Measurements from ENCODE around the gene FGD5.

Gene FGD5

DNA sequence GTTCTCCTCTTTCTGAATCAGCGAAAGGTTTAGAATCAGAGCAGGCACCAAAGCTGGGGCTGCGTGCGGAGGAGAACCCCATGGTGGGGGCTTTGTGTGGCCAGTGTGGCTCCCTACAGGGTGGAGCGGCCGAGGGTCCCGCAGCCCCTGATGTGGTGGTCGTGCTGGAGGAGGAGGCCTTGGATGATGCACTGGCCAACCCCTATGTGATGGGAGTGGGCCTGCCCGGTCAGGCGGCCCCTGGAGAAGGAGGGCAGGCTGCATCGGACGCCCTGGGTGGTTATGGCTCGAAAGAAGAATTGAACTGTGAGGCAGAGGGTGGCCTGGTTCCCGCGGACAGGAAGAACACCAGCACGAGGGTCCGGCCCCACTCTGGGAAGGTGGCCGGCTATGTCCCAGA, 1.4 kb downstream of the FGD5 start:
- Histone ChIP-seq H3K9me3 (ENCODE audit: control extremely low read depth in 1 of 5, control insufficient read depth in 4 of 5, insufficient read depth in 2 of 5, low read depth in 1 of 5, low read length in 4 of 5) (no peaks in the 10 kb centered on the region), H3K4me1 (ENCODE audit: control extremely low read depth in 1 of 4, control insufficient read depth in 4 of 4, insufficient read depth in 4 of 4, low read length in 3 of 4) (peaks cover 3 to 15% (median 13%) of the 10 kb centered on the region in 4 experiments), H3K4me3 (ENCODE audit: control insufficient read depth in 1 of 7, extremely low read depth in 1 of 7, insufficient read depth in 4 of 7, low read depth in 2 of 7, low read length in 6 of 7) (no peak overlapping the region), H3K27ac (ENCODE audit: insufficient read depth in 1 of 2, low read depth in 1 of 2, low read length in 2 of 2, poor library complexity in 1 of 2, severe bottlenecking in 2 of 2) (no peak overlapping the region), H3K27me3 (replicated peaks in 2 of 5; ENCODE audit: control insufficient read depth in 4 of 5, insufficient read depth in 5 of 5, low read length in 4 of 5) (no peaks in the 10 kb centered on the region), H3K36me3 (ENCODE audit: control insufficient read depth in 4 of 4, insufficient read depth in 4 of 4, low read length in 3 of 4) (peaks cover 4 to 34% (median 12%) of the 10 kb centered on the region in 4 experiments)
- ChIA-PET CTCF (interaction anchor here (1.1 to 1.9 kb wide), 3 partner anchors 9 to 12 kb away, joined by 3 to 4 read pairs (median 3); no protein-coding TSS in a partner anchor), POLR2A (no interaction called here)
- WGBS (ENCODE audit: insufficient coverage), result 99% methylated on average over 15 of the region's 17 CpGs
- DNase-seq, result no peak

- CTCF ChIA-PET, result interaction anchor here (1.1 kb wide), 2 partner anchors 19 to 25 kb away, joined by 3 read pairs; no protein-coding TSS in a partner anchor
- WGBS (ENCODE audit: insufficient coverage), result 98% methylated on average over 13 of the region's 16 CpGs
Measured at GRCh38 chr3:14821151-14821550, 2.4 kb downstream of the FGD5 start.

GRCh38 chr3:14822134-14822533, 3.4 kb downstream of the FGD5 start:
- Histone ChIP-seq H3K4me1 (ENCODE audit: control extremely low read depth in 1 of 4, control insufficient read depth in 4 of 4, insufficient read depth in 4 of 4, low read length in 3 of 4) (peaks cover 3 to 15% (median 13%) of the 10 kb centered on the region in 4 experiments), H3K36me3 (ENCODE audit: control insufficient read depth in 4 of 4, insufficient read depth in 4 of 4, low read length in 3 of 4) (peaks cover 4 to 36% (median 16%) of the 10 kb centered on the region in 4 experiments), H3K27ac (ENCODE audit: insufficient read depth in 1 of 2, low read depth in 1 of 2, low read length in 2 of 2, poor library complexity in 1 of 2, severe bottlenecking in 2 of 2) (no peak overlapping the region), H3K9me3 (ENCODE audit: control extremely low read depth in 1 of 5, control insufficient read depth in 4 of 5, insufficient read depth in 2 of 5, low read depth in 1 of 5, low read length in 4 of 5) (no peaks in the 10 kb centered on the region), H3K27me3 (replicated peaks in 2 of 5; ENCODE audit: control insufficient read depth in 4 of 5, insufficient read depth in 5 of 5, low read length in 4 of 5) (no peaks in the 10 kb centered on the region), H3K4me3 (ENCODE audit: control insufficient read depth in 1 of 7, extremely low read depth in 1 of 7, insufficient read depth in 4 of 7, low read depth in 2 of 7, low read length in 6 of 7) (no peak overlapping the region)
- 100% methylated on average over 1 of the region's 3 CpGs for WGBS (ENCODE audit: insufficient coverage)
- no peak for DNase-seq
- CTCF ChIA-PET, result interaction anchor here (1.0 to 2.3 kb wide), 3 partner anchors 8 to 99 kb away, joined by 4 to 6 read pairs (median 6); no protein-coding TSS in a partner anchor
- POLR2A ChIA-PET, result no interaction called here

More at GRCh38 chr3:14821151-14821550, 2.4 kb downstream of the FGD5 start:
- no peak overlapping the region for H3K4me3 ChIP-seq (ENCODE audit: control insufficient read depth in 1 of 7, extremely low read depth in 1 of 7, insufficient read depth in 4 of 7, low read depth in 2 of 7, low read length in 6 of 7)
- H3K27ac ChIP-seq (ENCODE audit: insufficient read depth in 1 of 2, low read depth in 1 of 2, low read length in 2 of 2, poor library complexity in 1 of 2, severe bottlenecking in 2 of 2), result no peak overlapping the region
- peaks cover 4 to 33% (median 13%) of the 10 kb centered on the region in 4 experiments for H3K36me3 ChIP-seq (ENCODE audit: control insufficient read depth in 4 of 4, insufficient read depth in 4 of 4, low read length in 3 of 4)
- DNase-seq, result no peak
- POLR2A ChIA-PET, result no interaction called here
- H3K9me3 ChIP-seq (ENCODE audit: control extremely low read depth in 1 of 5, control insufficient read depth in 4 of 5, insufficient read depth in 2 of 5, low read depth in 1 of 5, low read length in 4 of 5), result no peaks in the 10 kb centered on the region
- peaks cover 3 to 15% (median 13%) of the 10 kb centered on the region in 4 experiments for H3K4me1 ChIP-seq (ENCODE audit: control extremely low read depth in 1 of 4, control insufficient read depth in 4 of 4, insufficient read depth in 4 of 4, low read length in 3 of 4)
- no peaks in the 10 kb centered on the region for H3K27me3 ChIP-seq (replicated peaks in 2 of 5; ENCODE audit: control insufficient read depth in 4 of 5, insufficient read depth in 5 of 5, low read length in 4 of 5)

DNA sequence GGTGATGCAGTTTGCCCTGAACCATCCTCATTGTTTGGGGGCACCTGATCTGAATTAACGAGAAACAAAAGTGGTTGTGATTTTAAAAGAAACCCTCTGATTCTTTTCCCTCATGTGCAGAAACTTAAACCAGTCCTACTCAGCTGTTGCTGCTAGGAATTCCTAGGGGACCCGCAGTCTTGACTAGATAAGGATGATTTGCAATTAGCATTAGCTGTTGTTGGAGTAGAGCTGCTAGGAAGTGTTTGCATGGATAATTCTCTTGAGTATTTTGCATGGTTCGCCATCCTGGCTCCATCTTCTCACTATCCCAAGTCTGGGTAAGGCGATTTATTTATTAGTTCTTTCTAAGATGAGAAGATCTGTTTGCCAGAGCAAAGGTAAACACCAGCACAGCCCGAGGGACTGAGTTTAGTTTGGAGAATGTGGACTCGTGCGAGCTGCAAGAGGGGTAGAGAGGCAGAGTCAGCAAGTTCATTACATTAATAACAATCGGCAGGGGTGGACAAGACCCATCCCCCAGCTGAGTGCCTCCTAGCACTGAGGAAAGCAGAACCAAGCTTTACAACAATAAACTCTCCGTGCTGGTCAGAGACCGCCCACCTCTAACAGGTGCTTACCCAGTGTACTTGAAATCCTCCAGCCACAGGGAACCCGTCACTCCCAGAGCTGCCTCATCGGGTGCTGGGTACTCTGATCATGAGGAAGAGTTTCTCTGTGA, 4.1 kb downstream of the FGD5 start:
- WGBS (ENCODE audit: insufficient coverage), result 60% methylated on average over 10 of the region's 12 CpGs

DNA sequence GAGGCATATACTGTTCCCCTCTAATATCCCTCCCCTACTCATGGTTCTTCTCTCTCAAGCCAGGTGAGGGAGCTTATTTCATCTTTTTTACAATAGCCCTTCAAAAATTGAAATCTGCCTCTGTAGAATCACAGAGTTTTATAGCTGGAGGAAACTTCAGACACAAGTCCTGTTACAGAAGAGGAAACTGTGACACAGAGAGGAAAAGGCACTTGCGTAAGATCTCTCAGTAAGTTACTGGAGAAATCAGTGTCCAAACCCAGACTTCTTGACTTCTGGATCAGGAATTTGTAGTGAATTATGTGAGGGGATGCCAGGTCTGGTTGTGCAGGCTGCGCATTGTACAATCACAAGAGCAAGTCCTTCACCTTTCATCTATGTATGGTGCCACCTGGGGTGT, 4.6 kb downstream of the FGD5 start:
- H3K36me3 ChIP-seq (ENCODE audit: control insufficient read depth in 4 of 4, insufficient read depth in 4 of 4, low read length in 3 of 4), result peaks cover 2 to 39% (median 14%) of the 10 kb centered on the region in 4 experiments
- no peak overlapping the region for H3K27ac ChIP-seq (ENCODE audit: insufficient read depth in 1 of 2, low read depth in 1 of 2, low read length in 2 of 2, poor library complexity in 1 of 2, severe bottlenecking in 2 of 2)
- peaks cover 3 to 15% (median 13%) of the 10 kb centered on the region in 4 experiments for H3K4me1 ChIP-seq (ENCODE audit: control extremely low read depth in 1 of 4, control insufficient read depth in 4 of 4, insufficient read depth in 4 of 4, low read length in 3 of 4)
- CTCF ChIA-PET, result interaction anchor here (0.9 to 2.3 kb wide), 6 partner anchors 8 to 98 kb away, joined by 3 to 6 read pairs (median 4); no protein-coding TSS in a partner anchor
- no peaks in the 10 kb centered on the region for H3K27me3 ChIP-seq (replicated peaks in 2 of 5; ENCODE audit: control insufficient read depth in 4 of 5, insufficient read depth in 5 of 5, low read length in 4 of 5)
- WGBS (ENCODE audit: insufficient coverage), result 82% methylated on average over 1 of the region's 2 CpGs
- POLR2A ChIA-PET, result interaction anchor here (0.9 kb wide), 1 partner anchor 16 kb away, joined by 3 read pairs; no protein-coding TSS in a partner anchor
- no peaks in the 10 kb centered on the region for H3K9me3 ChIP-seq (ENCODE audit: control extremely low read depth in 1 of 5, control insufficient read depth in 4 of 5, insufficient read depth in 2 of 5, low read depth in 1 of 5, low read length in 4 of 5)
- H3K4me3 ChIP-seq (ENCODE audit: control insufficient read depth in 1 of 7, extremely low read depth in 1 of 7, insufficient read depth in 4 of 7, low read depth in 2 of 7, low read length in 6 of 7), result no peak overlapping the region
- DNase-seq, result peak in 1 of 3 donors; percentile 22

More for the DNA sequence above, 4.1 kb downstream of the FGD5 start:
- CTCF ChIA-PET, result interaction anchor here (0.9 to 2.3 kb wide), 6 partner anchors 9 to 98 kb away, joined by 3 to 6 read pairs (median 4); no protein-coding TSS in a partner anchor
- POLR2A ChIA-PET, result no interaction called here
- H3K36me3 ChIP-seq (ENCODE audit: control insufficient read depth in 4 of 4, insufficient read depth in 4 of 4, low read length in 3 of 4), result peaks cover 2 to 38% (median 16%) of the 10 kb centered on the region in 4 experiments
- H3K4me3 ChIP-seq (ENCODE audit: control insufficient read depth in 1 of 7, extremely low read depth in 1 of 7, insufficient read depth in 4 of 7, low read depth in 2 of 7, low read length in 6 of 7), result no peak overlapping the region
- peak in 2 of 3 donors; percentile 28 to 34 for DNase-seq
- peaks cover 3 to 15% (median 13%) of the 10 kb centered on the region in 4 experiments for H3K4me1 ChIP-seq (ENCODE audit: control extremely low read depth in 1 of 4, control insufficient read depth in 4 of 4, insufficient read depth in 4 of 4, low read length in 3 of 4)
- H3K27ac ChIP-seq (ENCODE audit: insufficient read depth in 1 of 2, low read depth in 1 of 2, low read length in 2 of 2, poor library complexity in 1 of 2, severe bottlenecking in 2 of 2), result no peak overlapping the region
- no peaks in the 10 kb centered on the region for H3K27me3 ChIP-seq (replicated peaks in 2 of 5; ENCODE audit: control insufficient read depth in 4 of 5, insufficient read depth in 5 of 5, low read length in 4 of 5)
- no peaks in the 10 kb centered on the region for H3K9me3 ChIP-seq (ENCODE audit: control extremely low read depth in 1 of 5, control insufficient read depth in 4 of 5, insufficient read depth in 2 of 5, low read depth in 1 of 5, low read length in 4 of 5)

DNA sequence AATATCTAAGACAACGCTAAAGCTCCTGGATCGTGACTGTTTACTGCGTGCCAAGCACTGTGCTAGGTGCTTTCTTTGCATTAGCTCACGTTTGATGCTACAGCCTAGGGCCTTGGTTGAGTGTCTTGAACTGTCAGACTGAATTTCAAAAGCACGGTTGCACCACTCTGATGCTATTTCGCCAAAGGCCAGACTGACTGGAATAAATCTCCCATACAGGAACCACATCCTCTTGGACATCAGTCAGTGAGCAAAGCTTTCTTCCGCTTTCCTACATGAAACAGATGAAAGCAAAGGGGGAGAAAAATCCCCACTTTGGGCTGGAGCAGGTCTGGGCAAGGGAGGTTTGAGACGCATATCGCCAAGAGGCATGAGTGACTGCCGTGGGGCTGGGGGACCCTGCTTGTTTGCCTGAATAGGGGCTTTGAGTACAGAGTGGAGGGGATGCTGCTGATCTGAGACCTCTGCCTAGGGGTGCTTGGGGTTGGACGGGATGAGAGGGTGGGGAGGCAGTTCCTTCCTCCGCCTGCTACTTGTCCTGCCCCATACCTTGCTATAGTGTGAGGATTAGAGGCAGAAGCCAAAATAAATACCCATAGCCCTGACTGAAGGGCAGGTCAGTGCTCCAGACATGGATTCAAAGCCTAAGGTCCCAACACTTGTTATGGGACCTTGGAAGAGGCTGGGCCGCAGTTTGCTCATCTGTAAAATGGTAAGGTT, 5.3 kb downstream of the FGD5 start:
- DNase-seq, result no peak
- Histone ChIP-seq H3K36me3 (ENCODE audit: control insufficient read depth in 4 of 4, insufficient read depth in 4 of 4, low read length in 3 of 4) (peaks cover 2 to 34% (median 14%) of the 10 kb centered on the region in 4 experiments), H3K4me3 (ENCODE audit: control insufficient read depth in 1 of 7, extremely low read depth in 1 of 7, insufficient read depth in 4 of 7, low read depth in 2 of 7, low read length in 6 of 7) (no peak overlapping the region), H3K9me3 (ENCODE audit: control extremely low read depth in 1 of 5, control insufficient read depth in 4 of 5, insufficient read depth in 2 of 5, low read depth in 1 of 5, low read length in 4 of 5) (no peaks in the 10 kb centered on the region), H3K27ac (ENCODE audit: insufficient read depth in 1 of 2, low read depth in 1 of 2, low read length in 2 of 2, poor library complexity in 1 of 2, severe bottlenecking in 2 of 2) (no peak overlapping the region), H3K27me3 (replicated peaks in 2 of 5; ENCODE audit: control insufficient read depth in 4 of 5, insufficient read depth in 5 of 5, low read length in 4 of 5) (no peaks in the 10 kb centered on the region), H3K4me1 (ENCODE audit: control extremely low read depth in 1 of 4, control insufficient read depth in 4 of 4, insufficient read depth in 4 of 4, low read length in 3 of 4) (peaks cover 3 to 16% (median 13%) of the 10 kb centered on the region in 4 experiments)
- CTCF ChIA-PET, result interaction anchor here (1.2 to 3.2 kb wide), 4 partner anchors 9 to 97 kb away, joined by 3 to 12 read pairs (median 5); no protein-coding TSS in a partner anchor
- POLR2A ChIA-PET, result interaction anchor here (0.9 kb wide), 1 partner anchor 17 kb away, joined by 3 read pairs; no protein-coding TSS in a partner anchor
- 95% methylated on average over 5 of the region's 13 CpGs for WGBS (ENCODE audit: insufficient coverage)

All from common myeloid progenitor, CD34-positive (primary cell).